SW480 (cell line): Measurements from ENCODE around the gene FMN1.

Experiments
- DNase-seq: peaks from one replicate; pipeline ENCODE4 v3.0.0-alpha.2; 2016; ENCODE audit warnings: low spot score

FMN1 gene

DNA sequence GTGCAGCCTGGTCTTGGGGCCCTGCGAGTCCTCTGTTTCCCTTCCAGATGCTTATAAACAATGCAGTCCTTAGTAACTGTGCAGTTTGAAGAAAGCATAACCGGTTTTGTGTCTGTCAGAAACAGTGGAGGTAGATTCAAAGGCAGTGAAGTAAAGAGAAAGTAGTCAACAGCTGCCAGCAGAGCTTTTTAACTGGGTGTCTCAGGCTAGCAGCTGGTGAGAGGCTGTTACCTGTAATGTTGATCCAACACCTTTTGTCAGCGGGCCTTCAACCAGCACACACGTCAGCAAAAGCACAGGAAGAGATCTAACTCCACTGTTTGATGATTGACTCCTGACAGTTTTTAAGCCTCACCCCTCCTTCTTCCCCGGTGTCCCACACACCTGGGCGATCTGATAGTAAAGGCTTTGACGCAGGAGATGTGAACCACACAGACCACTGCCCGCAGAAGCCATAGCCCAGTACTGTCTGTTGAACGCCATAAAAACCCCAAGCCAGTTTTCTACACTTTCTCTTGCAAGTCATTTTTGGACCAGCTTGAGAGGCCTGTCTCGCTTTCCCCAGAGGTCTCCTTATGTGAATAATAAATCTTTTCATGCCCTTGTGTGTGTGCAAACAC, 178.0 kb downstream of the FMN1 start:
- no peak for DNase-seq

DNA sequence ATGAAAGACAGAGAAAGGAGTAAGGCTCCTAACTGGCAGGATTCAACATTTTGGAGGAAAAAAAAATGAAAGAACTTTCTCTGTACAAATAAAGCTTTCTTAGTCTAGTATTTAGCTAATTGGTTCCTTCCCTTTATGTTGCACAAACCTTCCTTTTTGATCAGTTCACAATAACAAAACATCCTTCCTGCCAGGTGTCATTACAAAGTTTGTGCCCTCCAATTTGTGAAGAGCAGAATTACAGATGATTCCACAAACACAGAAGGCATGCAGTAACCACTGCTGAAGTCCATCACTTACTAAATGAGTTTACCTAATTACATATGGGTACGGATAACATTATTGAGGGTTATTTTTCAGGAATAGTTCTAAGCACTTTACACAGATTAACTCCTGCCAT, 179.9 kb downstream of the FMN1 start:
- DNase-seq: no peak

DNA sequence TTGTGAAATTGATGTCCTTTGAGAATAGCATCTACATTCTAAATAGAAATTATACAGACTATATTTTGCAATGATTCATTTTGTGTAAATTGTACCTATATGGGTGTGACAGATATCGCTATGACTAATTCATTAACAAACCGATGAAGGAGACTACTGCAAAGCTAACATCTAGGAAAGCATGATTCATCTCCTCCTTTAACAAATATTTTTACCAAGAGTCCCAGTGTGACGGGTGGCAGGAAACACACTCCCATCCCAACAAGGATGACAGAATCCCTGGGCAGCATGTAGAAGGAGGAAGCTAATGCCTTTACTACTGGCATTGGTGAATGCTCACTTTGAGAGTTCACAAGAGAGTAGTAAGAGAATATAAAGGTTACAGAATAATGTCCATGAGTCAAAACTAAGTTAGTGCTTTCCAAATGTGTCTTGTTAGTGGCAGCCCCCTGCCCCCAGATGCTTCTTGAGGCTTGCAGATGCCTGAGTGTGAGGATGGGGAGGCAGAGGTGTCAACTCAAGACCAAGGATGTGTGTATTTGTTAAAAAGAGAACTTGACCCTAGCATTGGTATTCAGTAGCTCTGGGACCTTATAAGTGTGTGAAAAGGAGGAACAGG, 180.6 kb downstream of the FMN1 start:
- peak; percentile 65 for DNase-seq

DNA sequence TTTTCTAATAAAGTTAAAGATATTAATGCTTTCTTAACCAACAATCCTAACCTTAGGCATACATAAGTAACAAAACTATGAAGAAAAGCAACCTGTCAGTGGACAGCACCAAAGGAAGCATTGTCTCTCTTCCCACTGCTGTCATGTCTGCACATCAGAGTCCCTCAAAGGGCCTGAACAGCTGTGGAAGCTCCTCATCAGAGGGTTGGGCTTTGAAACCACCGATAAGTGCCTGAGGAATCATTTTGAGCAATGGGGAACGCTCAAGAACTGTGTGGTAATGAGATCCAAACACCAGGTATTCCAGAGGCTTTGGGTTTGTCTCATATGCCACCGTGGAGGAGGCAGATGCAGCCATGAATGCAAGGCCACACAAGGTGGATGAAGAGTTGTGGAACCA, 182.5 kb downstream of the FMN1 start:
- DNase-seq: no peak

DNA sequence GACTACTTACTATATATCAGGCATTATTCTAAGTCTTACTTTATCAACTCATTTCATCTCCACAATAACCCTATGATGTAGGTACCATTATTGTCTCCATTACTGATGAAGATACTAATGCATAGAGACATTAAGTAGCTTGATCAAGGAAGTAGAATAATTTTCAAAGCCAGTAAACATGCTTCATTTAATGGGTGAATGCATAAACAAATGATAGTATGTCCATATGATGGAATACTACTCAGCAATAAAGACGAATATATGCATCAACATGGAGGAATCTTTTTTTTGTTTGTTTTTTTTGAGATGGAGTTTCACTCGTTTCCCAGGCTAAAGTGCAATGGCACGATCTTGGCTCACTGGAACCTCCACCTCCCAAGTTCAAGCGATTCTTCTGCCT, 184.9 kb downstream of the FMN1 start:
- DNase-seq: no peak

DNA sequence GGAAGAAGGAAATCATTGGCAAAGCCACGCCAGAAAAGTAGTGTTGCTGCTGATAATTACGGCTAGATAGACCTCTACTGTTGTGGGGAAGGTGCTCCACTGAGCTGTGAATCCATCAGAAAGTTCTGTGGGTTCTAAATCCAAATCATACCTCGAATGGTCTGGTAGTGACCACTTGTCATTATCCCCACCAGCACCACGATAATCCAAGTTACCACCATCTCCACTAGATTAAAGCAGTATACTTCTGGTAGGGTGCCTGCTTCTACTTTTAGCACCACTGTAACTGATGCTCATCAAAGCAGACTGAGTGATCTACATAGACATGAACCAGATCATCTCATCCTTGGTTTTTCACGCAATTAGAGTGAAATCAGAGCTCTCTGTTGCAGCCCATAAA, 185.5 kb downstream of the FMN1 start:
- DNase-seq: no peak

DNA sequence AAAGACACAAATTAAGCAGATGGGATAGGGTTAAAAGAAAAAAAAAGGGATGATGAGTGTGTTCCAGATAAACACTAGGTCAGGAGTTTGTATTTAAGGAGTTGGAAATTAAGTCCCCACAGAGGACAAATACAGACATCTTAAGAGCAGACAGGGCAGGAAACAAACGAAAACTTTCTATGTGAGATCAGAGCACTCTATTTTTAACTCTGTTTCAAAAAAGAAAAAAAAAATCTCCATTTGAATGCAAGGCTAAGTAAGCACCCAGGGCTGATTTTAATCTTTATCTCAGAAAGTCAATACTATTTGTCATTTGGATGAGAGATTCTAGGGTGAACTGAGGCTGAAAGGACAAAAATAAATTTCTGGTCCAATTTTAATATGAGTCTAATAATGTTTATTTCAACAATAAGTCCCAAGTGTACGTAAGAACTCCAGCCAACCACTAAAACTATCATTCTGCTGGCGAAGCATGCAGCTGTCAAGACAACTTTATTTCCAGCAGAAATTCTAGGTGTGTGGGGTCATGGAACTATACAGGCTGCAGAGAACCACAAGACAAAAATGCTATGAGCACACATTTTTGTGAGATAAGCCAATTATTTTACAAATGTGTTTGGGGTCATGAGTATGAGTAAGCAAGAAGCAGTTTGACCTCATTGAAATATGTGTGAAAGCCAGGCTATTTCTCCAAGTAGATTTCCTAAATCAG, 186.1 kb downstream of the FMN1 start:
- DNase-seq: no peak

DNA sequence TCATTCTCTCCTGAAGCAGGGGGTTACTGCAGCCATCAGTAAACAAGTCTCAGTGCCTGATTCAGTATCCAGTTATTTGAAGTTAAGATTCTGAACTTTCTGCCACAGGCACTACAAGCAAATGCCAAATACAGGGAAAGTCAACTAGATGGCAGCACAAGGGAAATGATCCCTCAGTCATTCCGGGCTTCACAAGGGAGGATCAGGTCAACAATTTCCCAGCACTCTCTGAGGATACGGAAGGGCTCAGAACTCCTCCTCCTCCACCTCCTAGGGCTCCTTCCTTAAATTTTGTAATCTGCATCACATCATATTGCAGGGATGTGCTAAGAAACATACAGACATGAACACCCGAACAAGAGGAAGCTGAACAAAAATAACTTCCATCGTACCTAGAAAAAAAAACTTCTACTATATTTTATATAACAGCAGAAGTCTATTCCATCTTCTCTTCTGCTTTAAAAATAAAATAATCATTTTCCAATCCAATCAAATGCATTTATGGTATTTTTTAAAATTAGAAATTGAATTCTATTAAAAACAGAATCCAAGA, 187.1 kb downstream of the FMN1 start:
- no peak for DNase-seq

DNA sequence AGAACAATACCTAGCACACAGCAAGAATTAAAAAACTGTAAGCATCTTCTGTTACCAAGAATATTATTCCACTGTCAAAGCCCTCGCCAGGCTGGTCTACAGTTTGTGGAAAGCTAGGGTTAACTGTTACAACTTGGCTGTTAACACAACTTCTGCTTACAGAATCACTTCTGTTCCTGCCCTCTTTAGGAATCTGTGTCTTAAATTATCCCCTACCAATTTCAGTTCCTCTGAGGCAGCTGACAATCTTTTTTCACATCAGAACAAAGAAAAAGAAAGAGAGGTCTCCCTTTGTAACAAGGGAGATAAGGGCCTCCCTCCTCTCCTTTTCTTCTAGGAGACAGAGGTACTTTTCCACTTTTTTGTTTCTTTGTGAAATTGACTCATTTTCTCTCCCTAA, 188.9 kb downstream of the FMN1 start:
- no peak for DNase-seq

DNA sequence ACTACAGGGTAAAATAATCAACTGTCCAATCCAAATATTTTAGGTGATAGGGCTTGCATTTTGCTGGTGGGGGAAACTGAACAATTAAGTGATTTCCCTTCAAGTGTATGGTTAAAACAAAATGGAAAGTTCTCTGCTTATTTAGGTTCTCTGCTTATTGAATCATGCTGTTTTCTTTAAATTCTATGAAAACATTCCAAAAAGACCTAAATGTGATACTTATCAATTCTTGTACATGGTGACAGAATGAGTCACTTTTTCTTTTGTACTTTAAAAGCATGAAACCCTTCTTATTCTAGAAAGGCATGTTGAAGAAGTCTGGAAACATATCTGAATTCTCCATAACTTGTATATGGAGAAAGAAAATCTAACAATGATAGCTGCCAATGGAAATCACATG, 192.6 kb downstream of the FMN1 start:
- DNase-seq: no peak

DNA sequence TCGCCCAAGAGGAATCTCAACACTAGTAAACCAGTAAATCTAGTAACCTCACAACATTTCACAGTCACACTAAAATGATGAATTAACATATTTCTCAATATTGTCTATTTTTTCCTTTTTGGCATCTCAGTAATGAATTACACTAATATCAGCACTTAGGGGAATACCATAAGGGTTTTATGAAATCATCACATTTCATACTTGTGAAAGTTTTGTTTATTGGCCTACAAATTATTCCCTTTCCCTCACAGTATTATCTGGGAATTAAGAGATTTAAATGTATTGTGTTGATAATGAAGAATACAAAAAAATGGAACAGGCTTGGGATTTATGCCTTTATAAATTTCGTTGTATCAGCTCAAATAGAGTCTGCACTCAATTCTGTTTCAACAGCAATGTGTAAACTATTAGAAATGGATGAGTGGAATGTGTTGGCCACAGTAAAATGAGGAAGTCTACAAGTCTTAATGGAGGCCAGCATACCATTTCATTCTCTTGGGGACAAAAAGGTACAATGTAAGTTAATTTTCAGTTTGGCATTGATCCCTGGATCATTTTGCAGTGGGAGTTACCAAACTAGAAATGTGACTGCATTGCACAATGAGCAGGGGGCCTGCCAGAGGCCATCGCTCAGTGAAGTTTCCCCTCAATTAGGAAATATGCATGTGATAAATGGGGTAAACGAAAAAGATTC, 195.4 kb downstream of the FMN1 start:
- no peak for DNase-seq

DNA sequence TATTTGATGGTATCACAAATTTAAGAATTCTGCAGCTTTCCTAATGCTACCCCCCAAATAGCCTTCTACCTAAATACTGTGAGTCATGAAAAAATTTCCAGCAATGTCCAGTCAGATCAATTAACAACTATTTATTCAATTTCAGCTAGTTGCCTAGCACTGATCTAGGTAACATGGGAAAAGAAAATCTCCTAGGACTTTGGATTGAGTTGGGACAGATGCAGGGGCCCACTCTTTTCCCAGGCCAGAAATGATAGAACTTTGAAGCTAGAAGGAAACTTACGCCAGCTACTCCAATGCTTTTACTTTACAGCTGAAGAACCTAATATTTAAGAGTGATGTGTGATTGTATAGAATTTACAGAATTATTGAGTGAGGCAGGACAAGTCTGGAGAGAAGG, 196.3 kb downstream of the FMN1 start:
- DNase-seq: no peak

DNA sequence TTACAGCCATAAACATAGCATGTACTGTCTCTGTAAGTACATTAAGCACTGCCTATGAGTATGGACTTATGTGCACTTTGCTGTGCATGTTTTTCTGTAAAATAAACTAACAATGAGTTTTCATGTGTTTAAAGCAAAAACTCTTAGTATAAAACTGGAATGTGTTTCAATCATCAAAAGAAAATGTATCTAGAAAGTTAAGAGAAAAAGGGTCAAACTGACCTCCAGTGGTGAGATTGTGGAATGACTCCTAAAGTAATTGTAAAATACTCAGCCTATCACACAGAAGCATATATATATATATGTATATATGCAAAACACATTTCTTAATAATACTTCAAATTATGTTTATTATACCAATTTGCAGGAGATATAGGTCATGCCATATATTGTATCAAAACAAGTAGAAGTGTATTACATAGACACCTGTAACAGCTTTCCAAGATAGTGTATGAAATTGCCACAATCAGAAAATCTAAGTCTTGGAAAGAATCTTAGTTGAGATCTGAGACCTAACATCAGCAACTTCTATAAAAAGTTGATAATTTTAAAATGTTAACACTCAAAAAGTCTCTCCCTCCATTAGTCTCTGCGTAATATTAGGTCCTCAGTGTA, 199.6 kb downstream of the FMN1 start:
- DNase-seq: peak; percentile 9

DNA sequence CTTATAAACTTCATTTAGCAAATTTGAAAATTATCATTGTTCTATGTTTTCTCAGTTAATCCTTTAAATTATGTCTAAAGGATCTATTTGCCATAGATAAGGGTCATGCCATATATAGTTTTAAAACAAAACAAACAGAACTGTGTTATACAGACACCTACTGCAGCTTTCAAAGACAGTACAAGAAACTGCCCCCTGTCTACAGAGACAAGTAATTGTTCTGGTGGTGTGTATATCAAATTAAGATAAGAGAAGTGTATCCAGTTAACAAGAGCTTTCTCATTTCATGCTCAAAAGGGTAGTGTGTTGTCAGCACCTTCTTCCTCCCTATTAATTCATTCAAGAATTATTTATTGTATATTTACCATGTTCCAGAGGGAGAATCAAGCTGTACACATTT, 201.2 kb downstream of the FMN1 start:
- DNase-seq: no peak

DNA sequence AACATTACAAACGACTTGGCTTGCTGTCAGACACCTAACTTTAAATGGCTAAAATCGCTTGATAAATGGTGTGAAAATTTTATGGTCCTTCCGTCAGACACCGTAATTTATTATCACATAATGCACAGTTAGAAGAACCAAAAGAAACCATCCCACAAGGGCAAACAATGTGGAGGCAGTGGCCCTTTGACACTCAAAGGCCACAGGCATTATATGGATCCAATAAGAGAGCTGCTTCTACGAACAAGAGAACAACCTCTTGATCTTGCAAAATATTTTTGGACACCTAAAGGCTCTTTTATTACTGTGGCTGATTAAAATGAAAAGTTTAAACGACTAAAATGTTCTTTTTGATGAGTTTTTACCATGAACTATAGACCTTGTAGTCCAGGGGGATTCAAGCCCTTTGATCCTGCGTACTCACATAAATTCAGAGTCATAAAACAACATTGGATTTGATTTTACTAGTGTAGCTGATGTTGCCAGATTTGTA, 202.8 kb downstream of the FMN1 start:
- DNase-seq: no peak

DNA sequence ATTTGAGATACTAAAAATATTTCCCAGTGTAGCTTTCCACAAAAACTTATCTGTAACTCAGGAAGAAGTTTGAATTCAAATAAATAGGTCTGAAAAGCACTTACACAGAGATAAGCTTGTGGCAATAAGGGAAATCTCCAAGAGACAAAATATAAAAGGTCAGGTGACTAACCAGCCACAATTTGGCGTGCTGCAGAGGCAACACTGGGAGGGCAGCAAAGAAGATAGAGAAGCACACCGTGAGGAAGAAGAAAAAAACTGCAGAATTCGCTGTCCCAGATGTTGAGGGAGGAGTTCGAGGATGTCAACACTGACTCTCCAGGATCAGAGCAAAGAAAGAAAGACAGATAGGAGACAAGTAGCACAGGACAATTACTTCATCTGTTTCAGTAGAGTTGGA, 204.4 kb downstream of the FMN1 start:
- DNase-seq: no peak

DNA sequence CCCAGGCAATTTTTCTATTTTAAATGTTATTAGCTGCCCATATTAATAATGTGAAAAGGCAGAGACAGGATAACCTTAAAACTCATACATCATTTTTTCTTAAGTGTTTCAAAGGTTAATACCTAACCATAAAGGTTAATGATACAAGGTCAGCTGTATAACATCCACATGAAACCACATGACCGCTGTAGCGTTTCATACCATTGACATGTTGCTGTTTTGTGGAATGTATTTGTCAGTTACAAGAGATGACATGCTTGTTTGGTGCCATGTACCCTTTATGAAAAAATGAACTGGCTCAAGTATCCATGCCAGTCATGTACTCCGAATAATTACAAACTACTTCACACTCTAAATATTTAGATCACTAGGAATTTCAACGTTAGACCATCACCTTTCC, 207.4 kb downstream of the FMN1 start:
- no peak for DNase-seq

DNA sequence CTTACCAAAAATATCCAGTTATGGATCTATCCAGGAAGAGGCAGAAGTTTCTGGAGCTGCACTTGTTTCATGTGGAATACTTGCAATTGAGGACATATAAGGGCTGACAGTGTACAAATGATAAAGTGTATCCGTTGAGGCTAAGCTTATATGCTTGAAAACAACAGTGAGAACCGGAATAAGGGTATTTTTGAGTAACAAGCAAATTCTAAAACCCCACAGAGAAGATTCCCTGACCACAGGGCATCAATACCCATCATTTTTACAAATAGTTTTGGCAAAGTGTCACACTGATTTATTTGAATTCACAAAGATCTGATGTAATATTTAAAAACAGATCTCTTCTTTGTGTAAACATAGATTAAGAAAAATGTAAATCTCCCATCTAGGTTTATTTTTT, 208.4 kb downstream of the FMN1 start:
- DNase-seq: no peak

DNA sequence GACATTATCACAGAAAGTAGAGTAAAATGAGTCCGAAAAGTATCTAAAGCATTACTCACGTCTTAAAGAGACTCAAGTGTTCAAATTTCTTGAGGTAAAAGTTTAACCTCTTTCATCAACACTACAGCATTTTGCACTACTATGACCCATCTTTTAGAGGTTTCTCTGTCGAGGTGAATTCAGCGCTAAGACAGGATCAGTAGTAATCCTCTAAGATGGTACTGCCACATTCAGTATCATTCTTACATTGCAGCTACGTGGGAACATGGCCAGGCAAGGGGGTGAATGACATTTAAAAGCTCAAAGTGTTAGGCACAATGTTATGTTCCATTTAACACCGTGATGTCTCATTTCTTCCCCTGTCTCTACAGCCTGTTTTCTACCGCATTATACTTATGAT, 210.8 kb downstream of the FMN1 start:
- no peak for DNase-seq

DNA sequence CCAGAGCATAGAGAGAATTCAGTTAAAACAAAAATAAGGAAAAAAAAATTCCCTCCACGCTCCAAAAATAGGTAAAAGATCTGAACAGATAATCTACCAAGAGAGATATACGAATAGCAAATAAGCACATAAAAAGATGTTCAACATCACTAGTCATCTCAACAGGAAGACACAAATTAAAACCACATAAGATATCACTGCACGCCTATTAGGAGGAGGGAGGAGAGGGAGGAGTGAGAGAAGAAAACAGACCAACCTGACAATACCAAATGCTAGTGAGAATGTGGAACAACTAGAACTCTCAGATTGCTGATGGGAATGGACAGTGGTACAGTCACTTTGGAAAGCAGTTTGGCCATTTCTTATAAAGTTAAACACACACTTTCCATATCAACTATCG, 212.5 kb downstream of the FMN1 start:
- DNase-seq: no peak

DNA sequence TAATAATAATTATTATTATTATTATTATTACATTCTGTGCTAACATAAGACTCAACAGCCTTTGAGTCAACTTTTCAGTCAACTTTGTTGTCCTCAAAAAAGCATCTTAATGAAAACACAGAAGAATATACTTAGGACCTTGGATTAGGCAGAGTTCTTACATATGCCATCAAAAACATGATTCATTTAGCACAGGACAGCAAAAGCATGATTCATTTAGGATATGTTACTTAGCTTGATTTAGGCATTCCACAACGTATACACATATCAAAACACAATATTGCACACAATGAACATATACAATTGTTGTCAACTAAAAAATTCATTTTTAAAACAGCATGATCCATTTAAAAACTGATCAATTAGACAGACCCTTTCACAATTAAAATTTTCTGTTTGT, 213.0 kb downstream of the FMN1 start:
- no peak for DNase-seq

DNA sequence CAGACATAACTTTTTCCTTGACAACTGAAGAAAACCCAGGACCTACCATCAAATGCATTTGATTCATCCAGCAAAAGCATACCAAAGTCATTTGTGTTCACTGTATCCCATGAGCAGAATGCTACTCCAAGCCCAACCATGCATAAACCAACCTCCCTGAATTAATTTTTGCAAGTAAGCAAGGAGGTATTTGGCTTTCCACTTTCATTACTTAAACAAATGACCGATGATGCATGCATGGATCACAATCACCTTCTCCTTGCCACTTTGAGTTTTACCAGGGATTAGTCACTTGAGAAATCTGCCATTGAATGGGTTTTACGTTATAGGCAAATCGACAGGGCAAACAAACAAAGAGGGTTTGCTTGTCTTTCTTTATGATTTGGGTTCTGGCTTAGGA, 214.8 kb downstream of the FMN1 start:
- DNase-seq: no peak
